Brain microvascular endothelial cell (primary cell): Measurements from ENCODE around the gene ARHGEF4.
A peak's percentile ranks its signal among the peaks of the same experiment; 100 is the strongest.

ENCODE experiments used
- DNase-seq: peaks from one replicate; pipeline ENCODE4 v3.0.0-alpha.2; 2020
- H3K27ac ChIP-seq: fragments of 250-450 bp; sonication (Bioruptor Pico); 2 replicates; pipeline ENCODE4 v1.5.1; 2020; ENCODE audit warnings: mild to moderate bottlenecking, moderate library complexity
- H3K27me3 ChIP-seq: fragments of 250-450 bp; sonication (Bioruptor Pico); replicated peaks from 2 replicates; pipeline ENCODE4 v1.5.1; 2020; ENCODE audit warnings: mild to moderate bottlenecking
- H3K36me3 ChIP-seq: fragments of 250-450 bp; sonication (Bioruptor Pico); replicated peaks from 2 replicates; pipeline ENCODE4 v1.5.1; 2020; ENCODE audit warnings: mild to moderate bottlenecking
- H3K4me3 ChIP-seq: 2 replicates; pipeline ENCODE4 v1.5.1; 2011; ENCODE audit warnings: low read depth, mild to moderate bottlenecking, control low read depth, low read length, moderate library complexity
- CTCF ChIP-seq: IDR thresholded peaks from 2 replicates; pipeline ENCODE4 v1.5.1; 2011; ENCODE audit warnings: low read depth, mild to moderate bottlenecking, moderate library complexity, low read length, control low read depth, inconsistent platforms; ENCODE audit errors: missing control alignments
- in situ Hi-C: cut with HindIII; loops from 2 replicates; pipeline ENCODE4 v1.10.0; 2017; ENCODE audit warnings: low sequenced_read_pairs, low pct_ligation_motif_present

The ARHGEF4 gene

GRCh38 chr2:130836501-130837174 is at the start of gene ARHGEF4:
Gene ARHGEF4, plus strand, starts transcription at chr2:130836914. Its CDS starts 40 bp downstream, at chr2:130836954.
- DNase-seq, result no peak
- no peak for TF ChIP-seq CTCF
- in situ Hi-C loops, result no loop called here
- H3K36me3 ChIP-seq, result no peaks in the 10 kb centered on the region
- H3K27ac ChIP-seq, result no peak within 1 kb of the TSS
- peaks cover 28% of the 10 kb centered on the region for H3K27me3 ChIP-seq
- peak within 1 kb of the TSS; percentile 17 for H3K4me3 ChIP-seq

GRCh38 chr2:130787841-130788240 is 48.9 kb upstream of the ARHGEF4 start:
- H3K4me3 ChIP-seq, result no peak overlapping the region
- H3K27me3 ChIP-seq, result no peaks in the 10 kb centered on the region
- in situ Hi-C loops, result no loop called here
- no peak for TF ChIP-seq CTCF
- DNase-seq, result no peak
- no peak overlapping the region for H3K27ac ChIP-seq
- H3K36me3 ChIP-seq, result no peaks in the 10 kb centered on the region

GRCh38 chr2:130790312-130790711 is 46.4 kb upstream of the ARHGEF4 start:
- H3K4me3 ChIP-seq, result no peak overlapping the region
- TF ChIP-seq CTCF, result no peak
- H3K27me3 ChIP-seq, result no peaks in the 10 kb centered on the region
- no peaks in the 10 kb centered on the region for H3K36me3 ChIP-seq
- in situ Hi-C loops, result no loop called here
- no peak for DNase-seq
- H3K27ac ChIP-seq, result no peak overlapping the region

GRCh38 chr2:130790804-130791616 is 45.7 kb upstream of the ARHGEF4 start:
- TF ChIP-seq CTCF, result no peak
- Histone ChIP-seq H3K27me3 (no peaks in the 10 kb centered on the region), H3K36me3 (no peaks in the 10 kb centered on the region), H3K4me3 (no peak overlapping the region), H3K27ac (no peak overlapping the region)
- in situ Hi-C loops, result no loop called here
- no peak for DNase-seq

GRCh38 chr2:130791617-130791939 is 45.1 kb upstream of the ARHGEF4 start:
- no peak overlapping the region for H3K27ac ChIP-seq
- no peak for DNase-seq
- H3K4me3 ChIP-seq, result no peak overlapping the region
- no peaks in the 10 kb centered on the region for H3K36me3 ChIP-seq
- in situ Hi-C loops, result no loop called here
- no peak for TF ChIP-seq CTCF
- no peaks in the 10 kb centered on the region for H3K27me3 ChIP-seq
